GM12801 (cell line): ENCODE results near the gene FASTK.

Experiments used
- CTCF ChIP-seq: IDR thresholded peaks from one replicate; pipeline ENCODE4 v1.5.1; 2011; ENCODE audit warnings: control low read depth; ENCODE audit not compliant: insufficient read length; ENCODE audit errors: extremely low read depth

FASTK gene

GRCh38 chr7:151081170-151082101, 827 bp upstream of the FASTK start:
- no peak for TF ChIP-seq CTCF

DNA sequence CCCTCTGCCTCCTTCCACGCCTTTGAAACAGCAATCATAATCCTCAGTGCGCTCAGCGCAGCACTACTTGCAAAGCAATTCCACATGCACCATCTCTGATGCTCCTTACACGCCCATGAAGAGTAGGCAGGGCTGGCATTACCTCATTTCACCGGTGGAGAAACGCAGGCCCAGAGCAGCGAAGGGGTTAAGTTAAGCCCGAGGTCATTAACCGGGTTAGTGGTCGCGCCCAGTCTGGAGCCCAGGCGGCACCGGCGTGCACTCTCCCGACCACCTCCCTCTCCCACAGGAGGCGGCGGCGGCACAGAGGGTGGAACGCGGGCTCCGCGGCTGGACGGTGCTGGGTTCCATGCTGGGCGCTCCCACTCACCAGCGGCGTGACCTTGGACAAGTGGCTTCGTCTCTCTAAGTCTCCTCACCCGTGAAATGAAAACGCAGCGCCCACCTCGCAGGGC, 515 bp downstream of the FASTK start:
- TF ChIP-seq CTCF, result no peak

- no peak for TF ChIP-seq CTCF
Measured at GRCh38 chr7:151079199-151079910, 1.3 kb downstream of the FASTK start.

- TF ChIP-seq CTCF, result no peak
Measured at GRCh38 chr7:151078233-151079040, 2.2 kb downstream of the FASTK start.

GRCh38 chr7:151077705-151078232, 2.8 kb downstream of the FASTK start:
- no peak for TF ChIP-seq CTCF

DNA sequence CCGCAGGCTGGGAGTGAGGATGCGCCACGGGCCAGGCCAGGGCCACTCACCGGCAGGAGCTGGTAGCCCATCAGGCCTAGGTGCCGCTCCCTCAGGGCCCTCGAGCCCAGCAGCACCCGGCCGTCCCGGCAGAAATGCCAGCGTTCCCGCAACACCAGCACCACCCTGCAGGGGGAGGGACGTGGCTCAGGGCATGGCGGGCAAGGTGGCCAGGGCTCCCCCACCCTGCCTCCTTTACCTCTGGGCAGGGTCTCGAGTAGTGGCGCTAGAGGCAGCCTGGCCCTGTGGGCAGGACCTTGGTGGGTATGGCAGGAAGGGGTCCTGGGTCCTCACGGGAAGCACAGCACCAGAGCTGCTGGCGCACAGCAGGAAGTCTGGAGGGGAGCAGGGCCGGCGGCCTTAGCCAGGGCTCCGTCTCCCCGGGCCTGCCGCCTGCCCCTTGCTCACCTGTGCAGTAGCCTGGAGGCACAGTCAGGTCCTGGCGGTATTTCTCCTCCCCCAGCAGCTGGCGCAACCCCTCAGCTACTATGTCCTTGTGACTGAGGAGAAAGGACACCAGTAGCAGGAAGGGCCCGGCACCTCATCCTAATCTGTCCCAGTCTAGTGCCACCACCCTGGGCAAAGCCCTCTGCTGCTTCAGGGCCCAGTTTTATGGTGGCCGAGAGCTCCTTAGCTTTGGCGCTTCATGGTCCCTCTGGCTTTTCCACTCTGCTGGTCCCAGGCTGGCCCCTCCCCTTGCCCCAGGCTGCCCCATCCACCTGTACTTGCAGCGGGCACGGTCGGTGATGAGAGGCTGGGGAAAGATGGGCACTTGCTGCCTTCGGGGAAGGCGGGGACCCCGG, 3.5 kb downstream of the FASTK start:
- TF ChIP-seq CTCF, result no peak
